SK-N-SH (cell line): ENCODE measurements around the gene METTL25B.

ENCODE experiments used
- CTCF ChIP-seq: fragments of 200-600 bp; sonication (generic); IDR thresholded peaks from 2 replicates; pipeline ENCODE4 v1.6.1; 2017; ENCODE audit warnings: antibody characterized with exemption, mild to moderate bottlenecking, moderate library complexity
- EP300 ChIP-seq, 2 experiments: IDR thresholded peaks; 2 replicates each; pipeline versions ENCODE4 v1.4.0 to v1.6.1; 2012; ENCODE audit warnings: borderline replicate concordance in 1 of 2, low read depth in 1 of 2, low read length in 1 of 2
- EZH2phosphoT487 ChIP-seq: fragments of 200-600 bp; sonication (generic); IDR thresholded peaks from 2 replicates; pipeline ENCODE4 v1.6.1; 2017; ENCODE audit warnings: low read depth, mixed run types, mild to moderate bottlenecking, antibody characterized with exemption, moderate library complexity, borderline replicate concordance
- MXI1 ChIP-seq: IDR thresholded peaks from 2 replicates; pipeline ENCODE4 v1.6.1; 2012; ENCODE audit warnings: mild to moderate bottlenecking, low read depth, low read length, improper control_type of control experiment
- POLR2AphosphoS5 ChIP-seq: IDR thresholded peaks from 2 replicates; pipeline ENCODE4 v1.6.1; 2012; ENCODE audit warnings: low read depth, low read length
- RAD21 ChIP-seq: IDR thresholded peaks from 2 replicates; pipeline ENCODE4 v1.6.1; 2012; ENCODE audit warnings: mild to moderate bottlenecking, low read length
- REST ChIP-seq: IDR thresholded peaks from 2 replicates; pipeline ENCODE4 v1.6.1; 2012; ENCODE audit warnings: mild to moderate bottlenecking, low read depth, low read length, moderate library complexity
- SIN3A ChIP-seq: IDR thresholded peaks from 2 replicates; pipeline ENCODE4 v1.6.1; 2012; ENCODE audit warnings: low read depth, mild to moderate bottlenecking, low read length, moderate library complexity, borderline replicate concordance
- SMC3 ChIP-seq: IDR thresholded peaks from 2 replicates; pipeline ENCODE4 v1.6.1; 2012; ENCODE audit warnings: low read depth, low read length, improper control_type of control experiment

- TF ChIP-seq SMC3 (no peak), MXI1 (no peak), CTCF (no peak), POLR2AphosphoS5 (no peak), SIN3A (no peak), EP300 (IDR thresholded peaks at IDR 0.05; ENCODE audit: borderline replicate concordance in 1 of 2, low read depth in 1 of 2, low read length in 1 of 2) (no peak), RAD21 (no peak), REST (no peak), EZH2phosphoT487 (no peak)
Observed at GRCh38 chr1:156765666-156766065, 37.4 kb downstream of the METTL25B start.
